Ovary (tissue), 9 donors: ENCODE measurements around the gene CD2. TPM values are rescaled to one million over a fixed set of nuclear protein-coding genes. Genes with fewer than 3 reads are reported as not detected.

Experiments
- DNase-seq, 5 donors: peaks; one replicate each; pipeline ENCODE4 v3.0.0-alpha.2; 2019 to 2020
- H3K27ac ChIP-seq, 2 donors: fragments of 200-600 bp; one replicate each; pipeline versions ENCODE4 v1.5.1 to v1.8.0; 2019 to 2022
- H3K27me3 ChIP-seq: fragments of 200-600 bp; one replicate; pipeline ENCODE4 v1.8.0; 2022
- H3K36me3 ChIP-seq: fragments of 200-600 bp; sonication (generic); one replicate; pipeline ENCODE4 v1.5.1; 2019
- H3K4me1 ChIP-seq: one replicate; pipeline ENCODE4 v1.8.1; 2013; ENCODE audit warnings: mild to moderate bottlenecking, moderate library complexity; ENCODE audit not compliant: insufficient read depth
- H3K4me3 ChIP-seq: fragments of 200-600 bp; sonication (generic); one replicate; pipeline ENCODE4 v1.5.1; 2017
- H3K9me3 ChIP-seq, 2 donors: fragments of 200-600 bp in 1 of 2; sonication (generic) in 1 of 2; one replicate each; pipeline versions ENCODE4 v1.5.1 to v1.8.1; 2013 to 2019; ENCODE audit warnings: mild to moderate bottlenecking in 1 of 2, moderate library complexity in 1 of 2
- EP300 ChIP-seq: sonication (generic); formaldehyde crosslinking; IDR thresholded peaks from one replicate; pipeline ENCODE4 v1.6.1; 2017; ENCODE audit warnings: antibody characterized with exemption
- POLR2A ChIP-seq: fragments of 450-650 bp; IDR thresholded peaks from one replicate; pipeline ENCODE4 v1.6.1; 2017; ENCODE audit warnings: antibody characterized with exemption, mild to moderate bottlenecking, moderate library complexity
- WGBS, 3 donors: extraction: QIAGEN DNeasy Blood & Tissue Kit in 1 of 3; methylation state at CpG; one replicate each; pipeline versions ENCODE4 v1.1.5 to v1.1.7; 2013 to 2017; 5-methylcytosine and 5-hydroxymethylcytosine counted together
- intact Hi-C, 4 donors: fragments of 100-400 bp; cut with DNase I; formaldehyde crosslinking; loops; one replicate each; pipeline versions ENCODE4 v1.11.0 to v1.15.1; 2022 to 2023
- polyA plus RNA-seq, 2 donors: library from polyadenylated mRNA; stranded (reverse); fragments of 200-250 nt in 1 of 2; fragments of 350-450 nt in 1 of 2; fragmentation: Illumina TruSeq in 1 of 2; extraction: RNeasy Lipid Tissue Mini Kit (QIAGEN cat#74804) in 1 of 2; gene quantifications; one replicate each; pipeline ENCODE4 v1.2.3, GENCODE V29; 2013 to 2014
- total RNA-seq, 7 donors: library from RNA; depleted of rRNA in 2 of 7; stranded (reverse); fragments of >200 nt in 2 of 7; fragmentation: NEBNext Ultra II Directional in 3 of 7; extraction: Animal tissue kit (Norgen Biotek cat#: 25700) in 3 of 7; gene quantifications; one replicate each; pipeline versions ENCODE4 v1.1.0 to v1.2.4, GENCODE V29; 2016 to 2023
- TF ChIP-seq, protein P1 (sequence below), 3 donors: fragments of 450-650 bp in 2 of 3; fragments of 200-600 bp in 1 of 3; IDR thresholded peaks; one replicate each; pipeline versions ENCODE4 v1.5.1 to v1.8.0; 2016 to 2022; ENCODE audit warnings: antibody characterized with exemption in 3 of 3, mild to moderate bottlenecking in 1 of 3
- donor health status: DM: no; HTN: no; CAD: no; lungs with moderate emphysema.
- donor health status: DM: no; HTN: no; CAD: no.
- donor health status: Bipolar disorder and iron deficiency.
- donor health status: DM: yes; HTN: yes; CAD: no.
- donor health status: DM: no; HTN: no; CAD: no.
- donor health status: DM: yes; HTN: yes; CAD: no.

The CD2 gene
- total and polyA plus RNA-seq, 9 donors, result 0.30 to 11.1 (median 1.0) TPM

DNA sequence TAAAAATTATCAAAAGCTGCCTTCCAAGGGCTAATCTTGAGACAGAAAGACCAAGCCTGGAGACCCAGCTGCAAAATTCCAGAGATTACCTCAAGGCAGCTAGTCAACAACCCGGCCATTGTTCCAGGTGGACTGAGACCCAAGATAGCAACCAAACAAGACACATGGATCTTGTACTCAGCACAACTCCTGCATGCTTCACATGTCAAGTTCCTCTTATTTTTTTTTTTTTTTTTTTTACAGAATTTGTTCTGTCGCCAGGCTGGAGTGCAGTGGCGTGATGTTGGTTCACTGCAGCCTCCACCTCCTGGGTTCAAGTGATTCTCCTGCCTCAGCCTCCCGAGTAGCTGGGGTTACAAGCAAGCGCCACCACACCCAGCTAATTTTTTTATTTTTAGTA is 40.1 kb downstream of the CD2 start:
- Histone ChIP-seq H3K4me1 (no peaks in the 10 kb centered on the region), H3K27me3 (no peaks in the 10 kb centered on the region), H3K27ac (no peak overlapping the region), H3K9me3 (no peaks in the 10 kb centered on the region), H3K36me3 (no peaks in the 10 kb centered on the region), H3K4me3 (no peak overlapping the region)
- no peak for DNase-seq
- 71 to 84% (median 77%) methylated on average over 5 of the region's 5 CpGs for WGBS, 3 donors
- intact Hi-C loops, result no loop called here
- TF ChIP-seq POLR2A (no peak), EP300 (no peak)
- TF ChIP-seq, protein P1, sequence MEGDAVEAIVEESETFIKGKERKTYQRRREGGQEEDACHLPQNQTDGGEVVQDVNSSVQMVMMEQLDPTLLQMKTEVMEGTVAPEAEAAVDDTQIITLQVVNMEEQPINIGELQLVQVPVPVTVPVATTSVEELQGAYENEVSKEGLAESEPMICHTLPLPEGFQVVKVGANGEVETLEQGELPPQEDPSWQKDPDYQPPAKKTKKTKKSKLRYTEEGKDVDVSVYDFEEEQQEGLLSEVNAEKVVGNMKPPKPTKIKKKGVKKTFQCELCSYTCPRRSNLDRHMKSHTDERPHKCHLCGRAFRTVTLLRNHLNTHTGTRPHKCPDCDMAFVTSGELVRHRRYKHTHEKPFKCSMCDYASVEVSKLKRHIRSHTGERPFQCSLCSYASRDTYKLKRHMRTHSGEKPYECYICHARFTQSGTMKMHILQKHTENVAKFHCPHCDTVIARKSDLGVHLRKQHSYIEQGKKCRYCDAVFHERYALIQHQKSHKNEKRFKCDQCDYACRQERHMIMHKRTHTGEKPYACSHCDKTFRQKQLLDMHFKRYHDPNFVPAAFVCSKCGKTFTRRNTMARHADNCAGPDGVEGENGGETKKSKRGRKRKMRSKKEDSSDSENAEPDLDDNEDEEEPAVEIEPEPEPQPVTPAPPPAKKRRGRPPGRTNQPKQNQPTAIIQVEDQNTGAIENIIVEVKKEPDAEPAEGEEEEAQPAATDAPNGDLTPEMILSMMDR (IDR thresholded peaks at IDR 0.05), result no peak

DNA sequence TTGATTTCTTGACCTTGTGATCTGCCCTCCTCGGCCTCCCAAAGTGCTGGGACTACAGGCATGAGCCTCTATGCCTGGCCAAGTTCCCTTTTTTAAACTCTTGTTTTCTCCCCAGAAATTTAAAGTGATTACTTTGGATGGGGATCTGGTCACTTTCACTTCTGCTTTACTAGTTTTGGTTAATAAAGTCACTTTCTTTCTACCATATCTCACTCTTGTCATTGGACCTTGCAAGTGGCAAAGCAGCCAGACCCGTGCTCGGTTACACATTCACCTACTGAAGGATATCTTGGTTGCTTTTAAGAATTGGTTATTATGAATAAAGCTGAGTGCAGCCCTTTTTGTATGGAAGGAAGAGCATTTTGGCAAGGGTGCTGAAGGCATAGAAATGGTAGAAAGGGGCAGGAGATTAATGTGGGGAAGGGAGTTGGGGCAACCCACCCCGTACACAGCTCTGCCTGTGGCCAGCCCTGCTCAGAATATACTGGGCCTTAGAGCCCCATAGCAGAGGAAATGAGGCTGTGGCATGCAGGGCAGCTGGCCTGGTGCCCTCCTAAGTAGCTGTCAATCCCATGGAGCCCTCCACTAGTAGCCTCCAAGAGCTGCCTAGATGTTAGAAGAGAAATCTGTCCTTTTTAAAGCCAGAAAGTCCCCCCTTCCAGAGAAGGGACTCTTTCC is 40.7 kb downstream of the CD2 start:
- no peaks in the 10 kb centered on the region for H3K4me1 ChIP-seq

DNA sequence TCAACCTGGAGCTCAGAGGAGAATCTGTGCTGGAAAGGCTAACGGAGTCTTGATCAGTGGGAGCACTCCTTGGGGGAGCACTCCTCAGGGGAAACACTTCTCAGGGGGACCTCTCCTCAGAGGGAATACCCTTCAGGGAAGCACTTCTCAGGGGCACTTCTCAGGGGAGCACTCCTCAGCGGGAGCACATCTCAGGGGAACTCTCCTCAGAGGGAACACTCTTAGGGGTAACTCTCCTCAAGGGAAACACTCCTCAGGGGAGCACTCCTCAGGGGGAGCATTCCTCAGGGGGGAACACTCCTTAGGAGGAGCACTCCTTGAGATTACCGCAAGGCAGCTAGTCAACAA is 41.2 kb downstream of the CD2 start:
- no peaks in the 10 kb centered on the region for H3K9me3 ChIP-seq
- H3K4me3 ChIP-seq, result no peak overlapping the region
- intact Hi-C loops, result no loop called here
- 91 to 98% (median 93%) methylated on average over 3 of the region's 3 CpGs for WGBS, 3 donors
- no peak overlapping the region for H3K27ac ChIP-seq
- H3K4me1 ChIP-seq, result no peaks in the 10 kb centered on the region
- no peaks in the 10 kb centered on the region for H3K27me3 ChIP-seq
- no peak for DNase-seq
- no peaks in the 10 kb centered on the region for H3K36me3 ChIP-seq
- TF ChIP-seq POLR2A (no peak), EP300 (no peak)
- TF ChIP-seq, protein P1 (IDR thresholded peaks at IDR 0.05), result no peak

More for the DNA sequence above, 40.7 kb downstream of the CD2 start:
- DNase-seq, result no peak
- Histone ChIP-seq H3K27me3 (no peaks in the 10 kb centered on the region), H3K4me3 (no peak overlapping the region), H3K36me3 (no peaks in the 10 kb centered on the region), H3K9me3 (no peaks in the 10 kb centered on the region), H3K27ac (no peak overlapping the region)
- intact Hi-C loops, result no loop called here
- WGBS, 3 donors, result 79 to 86% (median 80%) methylated on average over 4 of the region's 4 CpGs
- TF ChIP-seq, protein P1 (IDR thresholded peaks at IDR 0.05), result no peak

DNA sequence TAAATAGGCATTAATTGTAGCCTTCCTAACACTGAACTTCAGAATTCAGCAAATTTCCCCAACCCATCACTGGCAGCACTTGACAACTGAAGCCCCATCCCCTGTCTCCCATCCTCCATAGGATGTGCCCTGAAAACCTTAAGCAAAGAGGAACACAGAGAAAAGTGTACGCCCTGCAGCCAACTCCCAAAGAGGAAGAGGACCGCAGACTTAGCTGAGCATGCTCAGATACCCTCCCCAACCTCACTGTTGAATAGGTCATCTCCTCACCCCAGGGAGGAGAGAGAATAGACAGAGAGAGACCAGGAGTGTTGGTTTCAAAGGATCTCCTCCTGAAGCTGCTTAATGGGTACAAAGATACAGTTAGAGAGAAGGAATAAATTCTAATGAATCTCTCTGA is 50.5 kb downstream of the CD2 start:
- Histone ChIP-seq H3K4me1 (no peaks in the 10 kb centered on the region), H3K4me3 (no peak overlapping the region), H3K36me3 (no peaks in the 10 kb centered on the region), H3K27ac (no peak overlapping the region), H3K27me3 (no peaks in the 10 kb centered on the region), H3K9me3 (no peaks in the 10 kb centered on the region)
- 81 to 89% (median 84%) methylated on average over 2 of the region's 2 CpGs for WGBS, 3 donors
- intact Hi-C loops, result no loop called here
- TF ChIP-seq, protein P1 (IDR thresholded peaks at IDR 0.05), result no peak
- TF ChIP-seq EP300, result no peak
- TF ChIP-seq POLR2A, result no peak
- no peak for DNase-seq
